SK-N-SH treated with all-trans-retinoic acid at 6 μM for 48 hours (cell line): Measurements from ENCODE around the gene ADAMTS2.

Experiments
- ATAC-seq: fragments of 200-7000 bp; cut with Tn5 transposase; 3 replicates; pipeline ENCODE4 v1.9.1; 2020; ENCODE audit warnings: mild to moderate bottlenecking, moderate library complexity
- ARNTL ChIP-seq: fragments of 450-650 bp; formaldehyde crosslinking; IDR thresholded peaks from 2 replicates; pipeline ENCODE4 v1.5.0; 2020; ENCODE audit warnings: low read depth, mild to moderate bottlenecking, moderate library complexity, borderline replicate concordance
- BACH2 ChIP-seq: fragments of 250-450 bp; sonication (Bioruptor Pico); IDR thresholded peaks from 2 replicates; pipeline ENCODE4 v1.9.0; 2021; ENCODE audit warnings: mild to moderate bottlenecking, borderline replicate concordance
- CSRNP3 ChIP-seq: fragments of 250-450 bp; sonication (Bioruptor Pico); IDR thresholded peaks from 2 replicates; pipeline ENCODE4 v1.5.1; 2021; ENCODE audit warnings: mild to moderate bottlenecking, moderate library complexity
- ESRRG ChIP-seq: fragments of 250-450 bp; sonication (Bioruptor Pico); IDR thresholded peaks from 2 replicates; pipeline ENCODE4 v1.6.1; 2021; ENCODE audit warnings: mild to moderate bottlenecking
- ISL1 ChIP-seq: fragments of 250-450 bp; sonication (Bioruptor Pico); IDR thresholded peaks from 2 replicates; pipeline ENCODE4 v2.1.2; 2022; ENCODE audit warnings: mild to moderate bottlenecking, moderate library complexity
- OSR1 ChIP-seq: fragments of 250-450 bp; sonication (Bioruptor Pico); IDR thresholded peaks from 2 replicates; pipeline ENCODE4 v1.8.0; 2022; ENCODE audit warnings: moderate library complexity, mild to moderate bottlenecking, inconsistent platforms
- PPARA ChIP-seq: fragments of 250-450 bp; sonication (Bioruptor Pico); IDR thresholded peaks from 2 replicates; pipeline ENCODE4 v1.5.0; 2020; ENCODE audit warnings: mild to moderate bottlenecking, borderline replicate concordance
- RARB ChIP-seq: fragments of 250-450 bp; sonication (Bioruptor Pico); IDR thresholded peaks from 2 replicates; pipeline ENCODE4 v1.8.0; 2021; ENCODE audit warnings: mild to moderate bottlenecking, moderate library complexity
- TCF4 ChIP-seq: fragments of 250-450 bp; sonication (Bioruptor Pico); IDR thresholded peaks from 2 replicates; pipeline ENCODE4 v1.8.0; 2021; ENCODE audit warnings: mild to moderate bottlenecking, moderate library complexity, borderline replicate concordance
- TOX ChIP-seq: fragments of 250-450 bp; sonication (Bioruptor Pico); IDR thresholded peaks from 2 replicates; pipeline ENCODE4 v1.8.0; 2021; ENCODE audit warnings: mild to moderate bottlenecking, moderate library complexity, borderline replicate concordance
- ZFP3 ChIP-seq: fragments of 250-450 bp; sonication (Bioruptor Pico); IDR thresholded peaks from 2 replicates; pipeline ENCODE4 v1.5.0; 2020; ENCODE audit warnings: mild to moderate bottlenecking, moderate library complexity
- ZFP30 ChIP-seq: fragments of 450-650 bp; formaldehyde crosslinking; IDR thresholded peaks from 2 replicates; pipeline ENCODE4 v1.5.0; 2022; ENCODE audit warnings: mild to moderate bottlenecking, moderate library complexity
- ZNF565 ChIP-seq: fragments of 450-650 bp; formaldehyde crosslinking; conservative IDR thresholded peaks from 2 replicates; pipeline ENCODE4 v1.5.0; 2020; ENCODE audit warnings: low read depth, mild to moderate bottlenecking, moderate library complexity
- ZNF70 ChIP-seq: fragments of 450-650 bp; formaldehyde crosslinking; IDR thresholded peaks from 2 replicates; pipeline ENCODE4 v1.5.0; 2020; ENCODE audit warnings: mild to moderate bottlenecking, moderate library complexity
- ZNF8 ChIP-seq: fragments of 450-650 bp; formaldehyde crosslinking; IDR thresholded peaks from 2 replicates; pipeline ENCODE4 v1.5.0; 2020; ENCODE audit warnings: mild to moderate bottlenecking, moderate library complexity
- TF ChIP-seq, protein P1 (sequence below): fragments of 250-450 bp; sonication (Bioruptor Pico); IDR thresholded peaks from 2 replicates; pipeline ENCODE4 v1.8.0; 2020; ENCODE audit warnings: mild to moderate bottlenecking, moderate library complexity, borderline replicate concordance
- TF ChIP-seq, protein P2 (sequence below): fragments of 250-450 bp; sonication (Bioruptor Pico); IDR thresholded peaks from 2 replicates; pipeline ENCODE4 v1.5.0; 2020; ENCODE audit warnings: mild to moderate bottlenecking, moderate library complexity
- TF ChIP-seq, protein P3 (sequence below): fragments of 250-450 bp; sonication (Bioruptor Pico); IDR thresholded peaks from 2 replicates; pipeline ENCODE4 v1.8.0; 2021; ENCODE audit warnings: low read depth, mild to moderate bottlenecking, moderate library complexity, borderline replicate concordance

The ADAMTS2 gene

GRCh38 chr5:179166171-179166885, 178.9 kb downstream of the ADAMTS2 start:
- TF ChIP-seq TCF4: no peak
- TF ChIP-seq ARNTL (CRISPR knock-in tag): no peak
- TF ChIP-seq ZFP3 (CRISPR knock-in tag): no peak
- no peak for TF ChIP-seq OSR1
- TF ChIP-seq, protein P1, sequence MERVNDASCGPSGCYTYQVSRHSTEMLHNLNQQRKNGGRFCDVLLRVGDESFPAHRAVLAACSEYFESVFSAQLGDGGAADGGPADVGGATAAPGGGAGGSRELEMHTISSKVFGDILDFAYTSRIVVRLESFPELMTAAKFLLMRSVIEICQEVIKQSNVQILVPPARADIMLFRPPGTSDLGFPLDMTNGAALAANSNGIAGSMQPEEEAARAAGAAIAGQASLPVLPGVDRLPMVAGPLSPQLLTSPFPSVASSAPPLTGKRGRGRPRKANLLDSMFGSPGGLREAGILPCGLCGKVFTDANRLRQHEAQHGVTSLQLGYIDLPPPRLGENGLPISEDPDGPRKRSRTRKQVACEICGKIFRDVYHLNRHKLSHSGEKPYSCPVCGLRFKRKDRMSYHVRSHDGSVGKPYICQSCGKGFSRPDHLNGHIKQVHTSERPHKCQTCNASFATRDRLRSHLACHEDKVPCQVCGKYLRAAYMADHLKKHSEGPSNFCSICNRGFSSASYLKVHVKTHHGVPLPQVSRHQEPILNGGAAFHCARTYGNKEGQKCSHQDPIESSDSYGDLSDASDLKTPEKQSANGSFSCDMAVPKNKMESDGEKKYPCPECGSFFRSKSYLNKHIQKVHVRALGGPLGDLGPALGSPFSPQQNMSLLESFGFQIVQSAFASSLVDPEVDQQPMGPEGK (CRISPR knock-in tag): no peak
- no peak for TF ChIP-seq ESRRG (CRISPR knock-in tag)
- TF ChIP-seq, protein P2, sequence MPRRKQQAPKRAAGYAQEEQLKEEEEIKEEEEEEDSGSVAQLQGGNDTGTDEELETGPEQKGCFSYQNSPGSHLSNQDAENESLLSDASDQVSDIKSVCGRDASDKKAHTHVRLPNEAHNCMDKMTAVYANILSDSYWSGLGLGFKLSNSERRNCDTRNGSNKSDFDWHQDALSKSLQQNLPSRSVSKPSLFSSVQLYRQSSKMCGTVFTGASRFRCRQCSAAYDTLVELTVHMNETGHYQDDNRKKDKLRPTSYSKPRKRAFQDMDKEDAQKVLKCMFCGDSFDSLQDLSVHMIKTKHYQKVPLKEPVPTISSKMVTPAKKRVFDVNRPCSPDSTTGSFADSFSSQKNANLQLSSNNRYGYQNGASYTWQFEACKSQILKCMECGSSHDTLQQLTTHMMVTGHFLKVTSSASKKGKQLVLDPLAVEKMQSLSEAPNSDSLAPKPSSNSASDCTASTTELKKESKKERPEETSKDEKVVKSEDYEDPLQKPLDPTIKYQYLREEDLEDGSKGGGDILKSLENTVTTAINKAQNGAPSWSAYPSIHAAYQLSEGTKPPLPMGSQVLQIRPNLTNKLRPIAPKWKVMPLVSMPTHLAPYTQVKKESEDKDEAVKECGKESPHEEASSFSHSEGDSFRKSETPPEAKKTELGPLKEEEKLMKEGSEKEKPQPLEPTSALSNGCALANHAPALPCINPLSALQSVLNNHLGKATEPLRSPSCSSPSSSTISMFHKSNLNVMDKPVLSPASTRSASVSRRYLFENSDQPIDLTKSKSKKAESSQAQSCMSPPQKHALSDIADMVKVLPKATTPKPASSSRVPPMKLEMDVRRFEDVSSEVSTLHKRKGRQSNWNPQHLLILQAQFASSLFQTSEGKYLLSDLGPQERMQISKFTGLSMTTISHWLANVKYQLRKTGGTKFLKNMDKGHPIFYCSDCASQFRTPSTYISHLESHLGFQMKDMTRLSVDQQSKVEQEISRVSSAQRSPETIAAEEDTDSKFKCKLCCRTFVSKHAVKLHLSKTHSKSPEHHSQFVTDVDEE (CRISPR knock-in tag): no peak
- TF ChIP-seq ISL1 (CRISPR knock-in tag): no peak
- TF ChIP-seq CSRNP3 (CRISPR knock-in tag): no peak
- no peak for ATAC-seq

- TF ChIP-seq ZNF565 (CRISPR knock-in tag) (no peak), PPARA (no peak), ZFP30 (CRISPR knock-in tag) (no peak), ISL1 (CRISPR knock-in tag) (no peak), BACH2 (no peak), ZNF70 (CRISPR knock-in tag) (no peak), RARB (CRISPR knock-in tag) (no peak), ZNF8 (CRISPR knock-in tag) (no peak), TOX (no peak)
- TF ChIP-seq, protein P3, sequence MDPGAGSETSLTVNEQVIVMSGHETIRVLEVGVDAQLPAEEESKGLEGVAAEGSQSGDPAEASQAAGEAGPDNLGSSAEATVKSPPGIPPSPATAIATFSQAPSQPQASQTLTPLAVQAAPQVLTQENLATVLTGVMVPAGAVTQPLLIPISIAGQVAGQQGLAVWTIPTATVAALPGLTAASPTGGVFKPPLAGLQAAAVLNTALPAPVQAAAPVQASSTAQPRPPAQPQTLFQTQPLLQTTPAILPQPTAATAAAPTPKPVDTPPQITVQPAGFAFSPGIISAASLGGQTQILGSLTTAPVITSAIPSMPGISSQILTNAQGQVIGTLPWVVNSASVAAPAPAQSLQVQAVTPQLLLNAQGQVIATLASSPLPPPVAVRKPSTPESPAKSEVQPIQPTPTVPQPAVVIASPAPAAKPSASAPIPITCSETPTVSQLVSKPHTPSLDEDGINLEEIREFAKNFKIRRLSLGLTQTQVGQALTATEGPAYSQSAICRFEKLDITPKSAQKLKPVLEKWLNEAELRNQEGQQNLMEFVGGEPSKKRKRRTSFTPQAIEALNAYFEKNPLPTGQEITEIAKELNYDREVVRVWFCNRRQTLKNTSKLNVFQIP (CRISPR knock-in tag): no peak
- TF ChIP-seq, protein P2 (CRISPR knock-in tag): no peak
- no peak for ATAC-seq
Measured at GRCh38 chr5:179165421-179166170, 179.7 kb downstream of the ADAMTS2 start.
